Measurements from ENCODE around the gene CALN1.

CALN1 gene

DNA sequence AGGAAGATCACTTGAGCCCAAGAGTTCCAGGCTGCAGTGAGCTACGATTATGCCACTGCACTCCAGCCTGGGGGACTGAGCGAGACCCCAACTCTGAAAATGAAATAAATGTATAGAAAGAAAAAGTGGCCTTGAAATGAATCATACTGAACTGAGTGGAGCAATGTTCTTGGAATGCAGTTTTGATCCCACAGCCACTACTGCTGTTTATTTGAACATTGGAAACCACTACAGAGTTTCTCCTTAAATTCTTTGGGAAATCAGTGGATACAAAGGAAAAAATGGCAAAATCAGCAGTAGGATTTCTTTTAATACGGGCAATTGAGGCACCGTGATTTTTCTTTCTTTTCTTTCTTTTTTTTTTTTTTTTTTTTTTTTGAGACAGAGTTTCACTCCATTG lies 642.8 kb downstream of the CALN1 start:
- TF ChIP-seq, protein P1, sequence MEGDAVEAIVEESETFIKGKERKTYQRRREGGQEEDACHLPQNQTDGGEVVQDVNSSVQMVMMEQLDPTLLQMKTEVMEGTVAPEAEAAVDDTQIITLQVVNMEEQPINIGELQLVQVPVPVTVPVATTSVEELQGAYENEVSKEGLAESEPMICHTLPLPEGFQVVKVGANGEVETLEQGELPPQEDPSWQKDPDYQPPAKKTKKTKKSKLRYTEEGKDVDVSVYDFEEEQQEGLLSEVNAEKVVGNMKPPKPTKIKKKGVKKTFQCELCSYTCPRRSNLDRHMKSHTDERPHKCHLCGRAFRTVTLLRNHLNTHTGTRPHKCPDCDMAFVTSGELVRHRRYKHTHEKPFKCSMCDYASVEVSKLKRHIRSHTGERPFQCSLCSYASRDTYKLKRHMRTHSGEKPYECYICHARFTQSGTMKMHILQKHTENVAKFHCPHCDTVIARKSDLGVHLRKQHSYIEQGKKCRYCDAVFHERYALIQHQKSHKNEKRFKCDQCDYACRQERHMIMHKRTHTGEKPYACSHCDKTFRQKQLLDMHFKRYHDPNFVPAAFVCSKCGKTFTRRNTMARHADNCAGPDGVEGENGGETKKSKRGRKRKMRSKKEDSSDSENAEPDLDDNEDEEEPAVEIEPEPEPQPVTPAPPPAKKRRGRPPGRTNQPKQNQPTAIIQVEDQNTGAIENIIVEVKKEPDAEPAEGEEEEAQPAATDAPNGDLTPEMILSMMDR (IDR thresholded peaks at IDR 0.05; ENCODE audit: low read depth, low read length, missing control alignments), result no peak
- H3K4me3 ChIP-seq (ENCODE audit: low read depth, low read length), result no peak overlapping the region
- no peak for DNase-seq (ENCODE audit: low read depth)

DNA sequence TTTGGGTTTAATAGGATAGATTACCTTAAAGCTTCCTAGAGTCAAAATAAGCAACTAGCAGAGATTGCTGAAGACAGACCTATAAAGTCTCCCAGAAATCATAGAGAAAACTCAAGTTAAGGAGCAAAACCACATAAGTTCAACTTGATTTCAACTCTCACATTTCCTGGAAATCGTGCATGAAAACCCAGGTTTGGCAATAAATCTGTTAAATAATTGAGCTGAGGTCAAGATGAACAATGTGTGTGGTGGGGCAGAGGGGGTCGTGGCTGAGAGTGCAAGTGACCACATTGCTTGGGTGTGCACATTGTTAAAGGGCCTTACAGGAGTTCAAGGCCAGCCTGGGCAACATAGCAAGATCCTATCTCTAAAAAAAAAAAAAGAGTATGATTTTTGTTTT lies 643.7 kb downstream of the CALN1 start:
- TF ChIP-seq, protein P1 (IDR thresholded peaks at IDR 0.05; ENCODE audit: low read depth, low read length, missing control alignments), result no peak
- no peak for DNase-seq (ENCODE audit: low read depth)
- no peak overlapping the region for H3K4me3 ChIP-seq (ENCODE audit: low read depth, low read length)

DNA sequence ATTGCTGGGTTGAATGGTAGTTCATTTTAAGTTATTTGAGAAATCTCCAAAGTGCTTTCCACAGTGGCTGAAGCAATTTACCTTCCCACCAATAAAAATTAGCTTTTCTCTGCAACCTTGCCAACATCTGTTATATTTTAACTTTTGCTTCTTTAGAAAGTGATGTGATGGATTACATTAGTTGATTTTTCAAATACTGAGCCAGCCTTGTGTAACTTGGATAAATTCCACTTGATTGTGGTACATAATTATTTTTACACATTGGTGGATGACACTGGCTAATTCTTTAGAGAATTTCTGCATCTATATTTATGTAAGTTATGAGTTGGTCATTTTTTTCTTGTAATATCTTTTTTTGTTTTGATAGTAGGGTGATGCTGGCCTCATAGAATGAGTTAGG lies 646.1 kb downstream of the CALN1 start:
- TF ChIP-seq, protein P1 (IDR thresholded peaks at IDR 0.05; ENCODE audit: low read depth, low read length, missing control alignments), result no peak

DNA sequence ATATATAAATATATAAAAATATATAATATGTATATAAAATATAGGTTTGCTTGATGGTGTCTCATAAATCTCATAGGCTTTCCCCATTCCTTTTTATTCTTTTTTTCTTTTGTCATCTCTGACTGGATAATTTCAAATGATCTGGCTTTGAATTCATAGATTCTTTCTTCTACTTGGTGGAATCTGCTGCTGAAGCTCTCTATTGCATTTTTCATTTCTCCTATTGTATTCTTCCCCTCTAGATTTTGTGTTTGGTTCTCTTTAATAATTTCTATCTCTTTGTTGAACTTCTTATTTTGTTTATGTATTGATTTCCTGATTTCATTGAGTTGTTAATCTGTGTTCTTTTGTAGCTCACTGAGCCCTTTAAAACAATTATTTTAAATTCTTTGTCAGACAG lies 650.8 kb downstream of the CALN1 start:
- no peak for DNase-seq (ENCODE audit: low read depth)
- TF ChIP-seq, protein P1 (IDR thresholded peaks at IDR 0.05; ENCODE audit: low read depth, low read length, missing control alignments), result no peak

More for the DNA sequence above, 646.1 kb downstream of the CALN1 start:
- no peak overlapping the region for H3K4me3 ChIP-seq (ENCODE audit: low read depth, low read length)
- DNase-seq (ENCODE audit: low read depth), result no peak

DNA sequence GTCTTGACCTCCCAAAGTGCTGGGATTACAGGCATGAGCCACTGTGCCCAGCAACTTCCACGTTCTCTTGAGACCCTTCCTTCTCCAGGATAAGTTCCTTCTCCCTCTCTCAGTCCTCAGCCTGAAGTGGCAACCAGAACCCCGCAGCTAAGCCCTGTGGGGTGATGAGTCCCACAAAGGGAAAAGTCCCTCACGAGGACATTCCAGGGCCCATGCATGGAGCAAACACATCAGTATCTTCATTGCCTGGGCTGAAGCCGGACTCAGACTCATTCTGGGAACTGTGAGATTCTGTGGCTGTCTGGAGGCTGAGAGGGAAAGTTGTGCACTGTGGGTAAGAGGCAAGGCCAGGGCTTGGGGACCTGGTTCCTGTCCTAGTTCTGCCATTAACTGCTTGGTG lies 657.3 kb downstream of the CALN1 start:
- DNase-seq (ENCODE audit: low read depth), result no peak
- TF ChIP-seq, protein P1 (IDR thresholded peaks at IDR 0.05; ENCODE audit: low read depth, low read length, missing control alignments), result no peak
- H3K4me3 ChIP-seq (ENCODE audit: low read depth, low read length), result no peak overlapping the region

More for the DNA sequence above, 650.8 kb downstream of the CALN1 start:
- H3K4me3 ChIP-seq (ENCODE audit: low read depth, low read length), result no peak overlapping the region

DNA sequence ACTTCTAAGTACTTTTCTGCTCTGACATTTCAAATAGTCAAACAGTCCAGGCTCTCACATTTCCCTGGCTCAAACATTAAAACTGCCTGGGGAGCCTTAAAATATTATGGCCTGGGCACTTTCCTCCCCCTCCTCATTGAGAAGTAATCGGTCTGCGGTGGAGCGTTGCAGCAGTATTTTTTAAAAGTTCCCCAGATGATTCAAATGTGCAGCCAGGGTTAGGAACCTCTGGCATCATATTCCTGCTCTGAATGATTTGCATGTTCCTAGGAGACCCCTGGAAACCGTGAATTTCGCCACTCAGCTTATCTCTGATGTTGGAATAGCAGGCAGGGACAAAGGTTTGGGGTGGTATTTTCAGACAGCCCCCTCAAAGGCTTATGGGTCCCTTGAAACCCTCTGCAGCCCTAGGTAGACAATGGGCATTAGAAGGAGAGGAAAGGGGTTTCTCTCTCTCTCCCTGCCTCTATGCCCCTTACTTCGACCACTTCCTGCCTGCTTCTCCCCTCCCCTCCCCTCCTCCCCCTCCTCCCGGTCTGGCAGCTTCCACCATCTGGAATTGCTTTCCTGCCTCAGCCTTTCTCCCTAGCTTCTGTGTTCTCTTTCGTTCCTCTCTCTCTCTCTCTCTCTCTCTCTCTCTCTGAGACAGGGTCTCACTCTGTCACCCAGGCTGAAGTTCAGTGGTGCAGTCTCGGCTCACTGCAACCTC lies 658.0 kb downstream of the CALN1 start:
- no peak for DNase-seq (ENCODE audit: low read depth)
- H3K4me3 ChIP-seq (ENCODE audit: low read depth, low read length), result no peak overlapping the region
- TF ChIP-seq, protein P1 (IDR thresholded peaks at IDR 0.05; ENCODE audit: low read depth, low read length, missing control alignments), result no peak

DNA sequence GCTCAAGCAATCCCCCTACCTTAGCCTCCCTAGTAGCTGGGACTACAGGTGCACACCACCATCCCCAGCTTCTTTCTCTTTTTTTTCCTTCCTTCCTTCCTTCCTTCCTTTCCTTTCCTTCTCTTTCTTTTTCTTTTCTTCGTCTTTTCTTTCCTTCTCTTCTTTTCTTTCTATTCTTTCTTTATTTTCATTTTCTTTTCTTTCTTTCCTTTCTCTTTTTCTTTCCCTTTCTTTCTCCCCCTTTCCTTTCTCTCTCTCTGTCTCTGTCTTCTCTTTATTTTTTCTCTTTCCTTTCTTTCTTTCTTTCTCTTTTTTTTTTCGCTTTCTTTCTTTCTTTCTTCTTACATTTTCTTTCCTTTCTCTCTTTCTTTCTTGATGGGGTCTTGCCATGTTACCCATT lies 658.9 kb downstream of the CALN1 start:
- H3K4me3 ChIP-seq (ENCODE audit: low read depth, low read length), result no peak overlapping the region
- TF ChIP-seq, protein P1 (IDR thresholded peaks at IDR 0.05; ENCODE audit: low read depth, low read length, missing control alignments), result no peak
- DNase-seq (ENCODE audit: low read depth), result no peak
